ENCODE results near the gene PPARD.

DNA sequence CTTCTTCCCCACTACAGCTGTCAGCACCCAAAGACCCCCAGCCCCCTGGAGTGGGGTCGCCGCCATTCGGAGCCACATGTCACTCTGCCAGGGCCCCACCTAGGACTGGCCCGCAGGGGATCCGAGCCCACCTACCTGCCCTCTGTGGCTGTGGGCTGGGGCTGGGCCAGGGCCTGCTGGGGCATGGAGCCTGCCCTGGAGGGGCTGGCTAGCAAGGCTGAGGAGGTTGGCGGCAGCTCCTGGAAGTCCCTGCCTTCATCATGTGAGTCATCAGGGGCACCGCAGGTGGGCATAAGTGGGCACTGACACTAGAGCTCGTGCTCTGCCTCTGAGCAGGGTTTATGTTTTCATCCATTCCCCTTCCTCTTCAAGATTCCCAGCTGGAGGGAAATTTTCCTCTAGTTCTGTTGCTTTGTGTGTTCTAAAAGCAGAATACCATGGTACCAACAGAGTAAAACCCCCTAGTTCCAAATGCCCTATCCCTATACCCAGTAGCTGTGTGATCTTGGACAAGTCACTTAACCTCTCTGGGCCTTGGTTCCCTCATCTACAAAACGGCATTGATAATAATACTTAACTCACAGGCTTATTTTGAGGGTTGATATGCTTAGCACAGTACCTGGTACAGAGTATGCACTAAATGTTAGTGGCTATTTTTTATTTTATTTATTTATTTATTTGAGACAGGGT lies 101.1 kb downstream of the PPARD start:
- TF ChIP-seq EZH2 (IDR thresholded peaks at IDR 0.05; ENCODE audit: low read depth) = no peak
- TF ChIP-seq, protein P1, sequence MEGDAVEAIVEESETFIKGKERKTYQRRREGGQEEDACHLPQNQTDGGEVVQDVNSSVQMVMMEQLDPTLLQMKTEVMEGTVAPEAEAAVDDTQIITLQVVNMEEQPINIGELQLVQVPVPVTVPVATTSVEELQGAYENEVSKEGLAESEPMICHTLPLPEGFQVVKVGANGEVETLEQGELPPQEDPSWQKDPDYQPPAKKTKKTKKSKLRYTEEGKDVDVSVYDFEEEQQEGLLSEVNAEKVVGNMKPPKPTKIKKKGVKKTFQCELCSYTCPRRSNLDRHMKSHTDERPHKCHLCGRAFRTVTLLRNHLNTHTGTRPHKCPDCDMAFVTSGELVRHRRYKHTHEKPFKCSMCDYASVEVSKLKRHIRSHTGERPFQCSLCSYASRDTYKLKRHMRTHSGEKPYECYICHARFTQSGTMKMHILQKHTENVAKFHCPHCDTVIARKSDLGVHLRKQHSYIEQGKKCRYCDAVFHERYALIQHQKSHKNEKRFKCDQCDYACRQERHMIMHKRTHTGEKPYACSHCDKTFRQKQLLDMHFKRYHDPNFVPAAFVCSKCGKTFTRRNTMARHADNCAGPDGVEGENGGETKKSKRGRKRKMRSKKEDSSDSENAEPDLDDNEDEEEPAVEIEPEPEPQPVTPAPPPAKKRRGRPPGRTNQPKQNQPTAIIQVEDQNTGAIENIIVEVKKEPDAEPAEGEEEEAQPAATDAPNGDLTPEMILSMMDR (conservative IDR thresholded peaks at IDR 0.05) = no peak

Measured in PC-9 (cell line).